ENCODE results near the gene HOXB6.

DNA sequence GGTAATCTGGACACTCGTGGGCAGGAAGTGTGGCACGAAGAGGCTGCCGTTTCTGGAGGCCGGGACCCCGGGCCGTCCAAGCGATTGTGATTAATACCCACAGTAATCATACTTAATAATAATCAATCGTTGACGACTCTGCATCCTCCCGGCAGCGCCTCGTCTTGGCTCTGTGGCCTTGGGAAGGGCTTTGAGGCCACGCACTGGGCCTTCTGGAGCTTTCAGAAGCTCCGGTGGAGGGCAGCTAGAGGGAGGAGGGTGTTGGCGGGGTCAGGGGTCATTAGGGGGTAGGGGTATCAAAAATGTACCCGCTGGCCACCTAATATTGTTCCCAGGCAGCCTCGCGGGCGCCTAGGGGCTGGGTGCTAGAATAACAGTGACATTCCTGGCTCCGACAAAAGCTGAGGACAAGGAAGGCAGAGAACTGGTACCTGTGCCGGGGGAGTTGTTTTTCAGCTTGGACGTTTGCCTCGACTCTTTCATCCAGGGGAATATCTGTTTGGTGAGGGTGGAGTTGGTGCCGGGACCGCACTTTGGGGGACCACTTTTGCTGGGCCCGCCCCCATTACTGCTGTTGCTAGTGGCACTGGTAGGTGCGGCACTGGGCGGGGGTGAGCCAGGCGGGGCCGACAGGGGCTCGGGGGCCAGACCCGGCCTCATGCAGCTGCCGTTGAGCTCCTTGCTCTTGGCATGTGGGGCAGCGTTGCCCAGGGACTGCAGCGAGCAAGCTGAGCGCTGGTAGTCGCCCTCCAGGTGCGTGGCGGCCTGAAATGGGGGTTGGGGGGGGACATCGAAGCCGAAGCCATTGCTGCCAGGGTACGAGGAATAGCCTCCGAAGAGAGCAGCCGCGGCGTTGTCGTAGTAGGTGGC is 53.0 kb downstream of the HOXB6 start:
- TF ChIP-seq, protein P1, sequence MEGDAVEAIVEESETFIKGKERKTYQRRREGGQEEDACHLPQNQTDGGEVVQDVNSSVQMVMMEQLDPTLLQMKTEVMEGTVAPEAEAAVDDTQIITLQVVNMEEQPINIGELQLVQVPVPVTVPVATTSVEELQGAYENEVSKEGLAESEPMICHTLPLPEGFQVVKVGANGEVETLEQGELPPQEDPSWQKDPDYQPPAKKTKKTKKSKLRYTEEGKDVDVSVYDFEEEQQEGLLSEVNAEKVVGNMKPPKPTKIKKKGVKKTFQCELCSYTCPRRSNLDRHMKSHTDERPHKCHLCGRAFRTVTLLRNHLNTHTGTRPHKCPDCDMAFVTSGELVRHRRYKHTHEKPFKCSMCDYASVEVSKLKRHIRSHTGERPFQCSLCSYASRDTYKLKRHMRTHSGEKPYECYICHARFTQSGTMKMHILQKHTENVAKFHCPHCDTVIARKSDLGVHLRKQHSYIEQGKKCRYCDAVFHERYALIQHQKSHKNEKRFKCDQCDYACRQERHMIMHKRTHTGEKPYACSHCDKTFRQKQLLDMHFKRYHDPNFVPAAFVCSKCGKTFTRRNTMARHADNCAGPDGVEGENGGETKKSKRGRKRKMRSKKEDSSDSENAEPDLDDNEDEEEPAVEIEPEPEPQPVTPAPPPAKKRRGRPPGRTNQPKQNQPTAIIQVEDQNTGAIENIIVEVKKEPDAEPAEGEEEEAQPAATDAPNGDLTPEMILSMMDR (IDR thresholded peaks at IDR 0.05): no peak
- no peak for TF ChIP-seq POLR2A (IDR thresholded peaks at IDR 0.05)

Measured in thyroid gland (tissue), 4 donors.